C4-2B (cell line): ENCODE data around the gene CCDC180.

Source experiments
- ZFX ChIP-seq: fragments of 450-650 bp; IDR thresholded peaks from 2 replicates; pipeline ENCODE4 v1.6.1; 2017
- TF ChIP-seq, protein P1 (sequence below): fragments of 450-650 bp; conservative IDR thresholded peaks from 2 replicates; pipeline ENCODE4 v1.5.1; 2017; ENCODE audit warnings: mild to moderate bottlenecking

- TF ChIP-seq, protein P1, sequence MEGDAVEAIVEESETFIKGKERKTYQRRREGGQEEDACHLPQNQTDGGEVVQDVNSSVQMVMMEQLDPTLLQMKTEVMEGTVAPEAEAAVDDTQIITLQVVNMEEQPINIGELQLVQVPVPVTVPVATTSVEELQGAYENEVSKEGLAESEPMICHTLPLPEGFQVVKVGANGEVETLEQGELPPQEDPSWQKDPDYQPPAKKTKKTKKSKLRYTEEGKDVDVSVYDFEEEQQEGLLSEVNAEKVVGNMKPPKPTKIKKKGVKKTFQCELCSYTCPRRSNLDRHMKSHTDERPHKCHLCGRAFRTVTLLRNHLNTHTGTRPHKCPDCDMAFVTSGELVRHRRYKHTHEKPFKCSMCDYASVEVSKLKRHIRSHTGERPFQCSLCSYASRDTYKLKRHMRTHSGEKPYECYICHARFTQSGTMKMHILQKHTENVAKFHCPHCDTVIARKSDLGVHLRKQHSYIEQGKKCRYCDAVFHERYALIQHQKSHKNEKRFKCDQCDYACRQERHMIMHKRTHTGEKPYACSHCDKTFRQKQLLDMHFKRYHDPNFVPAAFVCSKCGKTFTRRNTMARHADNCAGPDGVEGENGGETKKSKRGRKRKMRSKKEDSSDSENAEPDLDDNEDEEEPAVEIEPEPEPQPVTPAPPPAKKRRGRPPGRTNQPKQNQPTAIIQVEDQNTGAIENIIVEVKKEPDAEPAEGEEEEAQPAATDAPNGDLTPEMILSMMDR = no peak
- TF ChIP-seq ZFX = no peak
These were observed 29.5 kb upstream of the CCDC180 start for GRCh38 chr9:97277953-97278352.
